GM12865 (cell line): ENCODE measurements around the gene FGFR4.

ENCODE experiments used
- DNase-seq: peaks from one replicate; pipeline ENCODE4 v3.0.0; 2010; ENCODE audit warnings: low read depth
- H3K4me3 ChIP-seq: 2 replicates; pipeline ENCODE4 v1.5.1; 2011; ENCODE audit warnings: mild to moderate bottlenecking, low read depth, low read length, control low read depth
- CTCF ChIP-seq: IDR thresholded peaks from 2 replicates; pipeline ENCODE4 v1.5.1; 2011; ENCODE audit warnings: low read length, control low read depth, low read depth, inconsistent platforms; ENCODE audit not compliant: insufficient read depth; ENCODE audit errors: missing control alignments

Gene FGFR4

DNA sequence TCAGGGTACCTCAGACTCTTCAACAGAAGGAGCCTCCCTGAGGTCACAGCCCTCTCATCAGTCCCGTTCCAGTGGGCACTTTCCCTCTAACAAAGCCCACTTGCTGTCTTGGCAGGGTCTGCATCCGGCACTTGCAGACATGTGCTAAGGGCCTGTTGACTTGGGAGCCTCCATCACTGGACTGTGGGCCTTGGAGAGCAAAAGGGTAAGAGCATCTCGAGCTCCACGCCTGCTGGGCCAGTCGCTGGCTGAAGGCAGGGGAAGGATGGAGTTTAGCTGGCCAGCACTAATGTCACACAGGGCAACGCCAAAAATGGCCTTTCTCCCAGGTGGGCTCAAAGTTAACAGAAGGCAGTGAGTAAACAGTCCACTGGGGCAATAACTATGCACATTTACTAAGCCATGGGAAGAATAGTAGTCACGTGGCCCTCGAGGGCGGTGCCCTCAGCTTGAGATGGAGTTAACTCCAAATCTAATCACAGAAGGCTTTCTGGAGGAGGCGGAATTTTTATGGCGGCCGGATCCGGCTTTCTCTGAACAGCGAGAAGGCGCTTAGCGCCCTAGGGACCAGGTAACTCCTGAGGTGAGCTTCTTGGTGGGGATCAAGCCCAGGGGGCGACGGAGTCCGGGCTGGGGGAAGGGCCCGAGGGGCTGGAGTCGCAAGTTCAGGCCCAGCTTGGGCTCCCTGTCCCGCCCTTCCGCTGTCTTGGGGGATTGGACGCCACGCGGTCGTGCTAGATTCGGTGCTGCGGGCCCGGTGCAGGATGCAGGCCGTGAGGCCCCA, 44.8 kb downstream of the FGFR4 start:
- no peak for DNase-seq
- no peak for TF ChIP-seq CTCF
- H3K4me3 ChIP-seq = no peak overlapping the region

GRCh38 chr5:177132136-177133095, 45.7 kb downstream of the FGFR4 start:
- peak overlapping the region; percentile 70 for H3K4me3 ChIP-seq
- TF ChIP-seq CTCF = no peak
- no peak for DNase-seq

GRCh38 chr5:177133096-177133852, 46.6 kb downstream of the FGFR4 start, which contains the start of gene NSD1:
Gene NSD1 (plus strand): TSS chr5:177133773. CDS start chr5:177135104, 1,331 bp downstream.
- peak; percentile 98 for DNase-seq
- no peak for TF ChIP-seq CTCF
- peak within 1 kb of the TSS; percentile 95 for H3K4me3 ChIP-seq

GRCh38 chr5:177133853-177134696, 47.4 kb downstream of the FGFR4 start:
- DNase-seq = peak; percentile 79

DNA sequence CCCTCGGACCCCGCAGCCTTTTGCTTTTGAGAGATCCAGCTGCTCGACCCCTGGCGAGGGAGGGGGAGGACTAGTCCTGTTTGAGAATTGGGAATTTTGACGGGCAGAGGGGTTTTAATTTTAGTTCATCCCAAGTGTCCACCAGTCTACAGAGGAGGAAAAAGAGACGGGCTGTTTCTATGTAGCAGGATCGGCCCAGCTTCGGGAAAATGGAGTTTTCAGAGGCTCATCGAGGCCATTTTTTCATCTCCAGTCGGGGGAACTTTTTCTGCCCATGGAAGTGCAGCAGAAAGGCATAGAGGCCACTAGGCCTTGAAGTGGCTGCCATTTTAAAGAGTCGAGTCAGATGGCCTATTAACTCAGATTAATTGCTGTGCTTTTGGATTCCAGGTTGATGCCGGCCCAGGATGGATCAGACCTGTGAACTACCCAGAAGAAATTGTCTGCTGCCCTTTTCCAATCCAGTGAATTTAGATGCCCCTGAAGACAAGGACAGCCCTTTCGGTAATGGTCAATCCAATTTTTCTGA, 48.0 kb downstream of the FGFR4 start:
- no peak for TF ChIP-seq CTCF
- H3K4me3 ChIP-seq = peak overlapping the region; percentile 95
- DNase-seq = peak; percentile 37

More at GRCh38 chr5:177133853-177134696, 47.4 kb downstream of the FGFR4 start:
- no peak for TF ChIP-seq CTCF
- peak overlapping the region; percentile 95 for H3K4me3 ChIP-seq

- no peak for DNase-seq
- no peak overlapping the region for H3K4me3 ChIP-seq
- TF ChIP-seq CTCF = no peak
Observed at GRCh38 chr5:177140312-177140711, 53.6 kb downstream of the FGFR4 start.
